H9 (cell line): ENCODE measurements around the gene C1orf74. TPM values are rescaled to one million over a fixed set of nuclear protein-coding genes. Genes with fewer than 3 reads are reported as not detected.

ENCODE experiments used
- DNase-seq: peaks from one replicate; pipeline ENCODE4 v3.0.0-alpha.2; 2017
- H2AFZ ChIP-seq: one replicate; pipeline ENCODE4 v1.6.1; 2013; ENCODE audit warnings: mild to moderate bottlenecking, low read length, control low read depth, moderate library complexity
- H2AK5ac ChIP-seq: 2 replicates; pipeline ENCODE4 v1.6.1; 2013; ENCODE audit warnings: low read length, control low read depth, mixed read lengths; ENCODE audit not compliant: insufficient read length
- H2BK120ac ChIP-seq: one replicate; pipeline ENCODE4 v1.6.1; 2013; ENCODE audit warnings: low read depth, mild to moderate bottlenecking, low read length, control low read depth, inconsistent platforms; ENCODE audit not compliant: poor library complexity, severe bottlenecking
- H2BK12ac ChIP-seq: 2 replicates; pipeline ENCODE4 v1.6.1; 2013; ENCODE audit warnings: low read length, control low read depth, mixed read lengths, low read depth; ENCODE audit not compliant: insufficient read length
- H2BK15ac ChIP-seq: 2 replicates; pipeline ENCODE4 v1.6.1; 2013; ENCODE audit warnings: low read depth, low read length, control low read depth
- H2BK20ac ChIP-seq: one replicate; pipeline ENCODE4 v1.6.1; 2013; ENCODE audit warnings: low read depth, mild to moderate bottlenecking, low read length, control low read depth, inconsistent platforms; ENCODE audit not compliant: poor library complexity, severe bottlenecking
- H2BK5ac ChIP-seq: 2 replicates; pipeline ENCODE4 v1.6.1; 2013; ENCODE audit warnings: low read length, control low read depth, mixed read lengths; ENCODE audit not compliant: insufficient read length
- H3K14ac ChIP-seq: 2 replicates; pipeline ENCODE4 v1.6.1; 2013; ENCODE audit warnings: low read length, control low read depth; ENCODE audit not compliant: insufficient read depth
- H3K18ac ChIP-seq: 2 replicates; pipeline ENCODE4 v1.6.1; 2013; ENCODE audit warnings: low read depth, mild to moderate bottlenecking, mixed read lengths, low read length, control low read depth; ENCODE audit not compliant: insufficient read length
- H3K23ac ChIP-seq: 2 replicates; pipeline ENCODE4 v1.6.1; 2013; ENCODE audit warnings: low read length, control low read depth, mixed read lengths, low read depth; ENCODE audit not compliant: insufficient read length
- H3K23me2 ChIP-seq: 2 replicates; pipeline ENCODE4 v1.6.1; 2013; ENCODE audit warnings: low read depth, mild to moderate bottlenecking, mixed read lengths, low read length, control low read depth; ENCODE audit not compliant: insufficient read length, poor library complexity, severe bottlenecking
- H3K27ac ChIP-seq: 2 replicates; pipeline ENCODE4 v1.5.1; 2013; ENCODE audit warnings: low read length, control low read depth, mixed read lengths, low read depth; ENCODE audit not compliant: insufficient read length
- H3K27me3 ChIP-seq: 2 replicates; pipeline ENCODE4 v1.6.1; 2013; ENCODE audit warnings: low read length, control low read depth, inconsistent platforms; ENCODE audit not compliant: insufficient read depth
- H3K4ac ChIP-seq: 2 replicates; pipeline ENCODE4 v1.6.1; 2013; ENCODE audit warnings: low read depth, mild to moderate bottlenecking, control low read depth, inconsistent platforms, low read length, moderate library complexity
- H3K4me1 ChIP-seq: 2 replicates; pipeline ENCODE4 v1.6.1; 2013; ENCODE audit warnings: low read length, control low read depth, inconsistent platforms; ENCODE audit not compliant: insufficient read depth
- H3K4me2 ChIP-seq: 2 replicates; pipeline ENCODE4 v1.6.1; 2013; ENCODE audit warnings: low read length, control low read depth, mixed read lengths; ENCODE audit not compliant: insufficient read length, insufficient read depth
- H3K56ac ChIP-seq: 2 replicates; pipeline ENCODE4 v1.6.1; 2013; ENCODE audit warnings: low read depth, mild to moderate bottlenecking, mixed read lengths, low read length, control low read depth; ENCODE audit not compliant: insufficient read length
- H3K79me1 ChIP-seq: 2 replicates; pipeline ENCODE4 v1.6.1; 2013; ENCODE audit warnings: low read depth, mild to moderate bottlenecking, moderate library complexity, low read length, control low read depth, inconsistent platforms; ENCODE audit not compliant: insufficient read depth, poor library complexity, severe bottlenecking
- H3K79me2 ChIP-seq: 2 replicates; pipeline ENCODE4 v1.6.1; 2013; ENCODE audit warnings: low read length, control low read depth, inconsistent platforms; ENCODE audit not compliant: insufficient read depth
- H3K9ac ChIP-seq: 2 replicates; pipeline ENCODE4 v1.6.1; 2013; ENCODE audit warnings: low read length, control low read depth, mixed read lengths; ENCODE audit not compliant: insufficient read length; ENCODE audit errors: extremely low read depth
- H3K9me3 ChIP-seq: one replicate; pipeline ENCODE4 v1.6.1; 2013; ENCODE audit warnings: low read depth, low read length, inconsistent platforms; ENCODE audit not compliant: control insufficient read depth
- H3T11ph ChIP-seq: one replicate; pipeline ENCODE4 v1.6.1; 2013; ENCODE audit warnings: mild to moderate bottlenecking, low read length, control low read depth, inconsistent platforms
- H4K20me1 ChIP-seq: one replicate; pipeline ENCODE4 v1.6.1; 2013; ENCODE audit not compliant: control insufficient read depth, insufficient read length, insufficient read depth
- H4K5ac ChIP-seq: 2 replicates; pipeline ENCODE4 v1.6.1; 2013; ENCODE audit warnings: low read depth, mild to moderate bottlenecking, mixed read lengths, low read length, control low read depth; ENCODE audit not compliant: insufficient read length
- H4K8ac ChIP-seq: replicated peaks from 2 replicates; pipeline ENCODE4 v1.6.1; 2013; ENCODE audit warnings: low read length, control low read depth, mixed read lengths, low read depth; ENCODE audit not compliant: insufficient read length
- H4K91ac ChIP-seq: 2 replicates; pipeline ENCODE4 v1.6.1; 2013; ENCODE audit warnings: low read depth, mild to moderate bottlenecking, moderate library complexity, mixed read lengths, low read length, control low read depth; ENCODE audit not compliant: insufficient read length
- H3K27ac Mint-ChIP-seq, 3 experiments: 2 replicates in 2 of 3; 3 replicates in 1 of 3; pipeline ENCODE4 v1.8.0; 2020 to 2021; ENCODE audit warnings: mixed read lengths in 3 of 3, mild to moderate bottlenecking in 1 of 3, moderate library complexity in 1 of 3
- H3K27me3 Mint-ChIP-seq: 2 replicates; pipeline ENCODE4 v1.8.0; 2021; ENCODE audit warnings: low read depth, mild to moderate bottlenecking, moderate library complexity, mixed read lengths
- H3K36me3 Mint-ChIP-seq, 3 experiments: 2 replicates in 2 of 3; 3 replicates in 1 of 3; pipeline ENCODE4 v1.8.0; 2020 to 2021; ENCODE audit warnings: low read depth in 3 of 3, mixed read lengths in 3 of 3; ENCODE audit not compliant: insufficient read depth in 1 of 3
- H3K4me1 Mint-ChIP-seq, 2 experiments: 2 replicates each; pipeline ENCODE4 v1.8.0; 2020; ENCODE audit warnings: mixed read lengths in 2 of 2
- H3K4me3 Mint-ChIP-seq, 2 experiments: 2 replicates in 1 of 2; 3 replicates in 1 of 2; pipeline ENCODE4 v1.8.0; 2020 to 2021; ENCODE audit warnings: mild to moderate bottlenecking in 2 of 2, mixed read lengths in 2 of 2, moderate library complexity in 1 of 2
- H3K9me3 Mint-ChIP-seq, 2 experiments: 2 replicates in 1 of 2; 3 replicates in 1 of 2; pipeline ENCODE4 v1.8.0; 2020; ENCODE audit warnings: mild to moderate bottlenecking in 2 of 2, mixed read lengths in 2 of 2, moderate library complexity in 1 of 2
- CTCF ChIP-seq: fragments of 200-600 bp; sonication (generic); conservative IDR thresholded peaks from 3 replicates; pipeline ENCODE4 v1.8.0; 2021; ENCODE audit warnings: antibody characterized with exemption, mild to moderate bottlenecking
- WGBS: extraction: QIAGEN DNeasy Blood & Tissue Kit; methylation state at CpG from one replicate; pipeline ENCODE4 v1.1.7; 2013; ENCODE audit warnings: missing lambda C conversion rate, low lambda C conversion rate, mixed read lengths; ENCODE audit not compliant: insufficient read length; ENCODE audit errors: extremely low coverage; 5-methylcytosine and 5-hydroxymethylcytosine counted together
- total RNA-seq: library from RNA; stranded (reverse); gene quantifications from 2 replicates; pipeline ENCODE4 v1.2.1, GENCODE V29; 2021

Gene C1orf74
- total RNA-seq, 1 experiment from 2014 or later: 2.4 TPM

- H3K4ac ChIP-seq: no peak overlapping the region
- H2BK12ac ChIP-seq: no peak overlapping the region
- H2AK5ac ChIP-seq: no peak overlapping the region
- H3K18ac ChIP-seq: no peak overlapping the region
- no peaks in the 10 kb centered on the region for H3K9me3 ChIP-seq
- no peaks in the 10 kb centered on the region for H3K23me2 ChIP-seq
- no peak overlapping the region for H4K5ac ChIP-seq
- no peaks in the 10 kb centered on the region for H3K4me1 ChIP-seq
- H3K4me2 ChIP-seq: no peak overlapping the region
- no peak overlapping the region for H3K56ac ChIP-seq
- H3K27ac ChIP-seq: no peak overlapping the region
- H3K14ac ChIP-seq: no peak overlapping the region
- H3K9ac ChIP-seq: no peak overlapping the region
- H2AFZ ChIP-seq: no peak overlapping the region
- H3K79me2 ChIP-seq: no peaks in the 10 kb centered on the region
- no peaks in the 10 kb centered on the region for H3K79me1 ChIP-seq
- H3K4me3 Mint-ChIP-seq: no peak overlapping the region
- H4K20me1 ChIP-seq: no peaks in the 10 kb centered on the region
- no peak overlapping the region for H2BK120ac ChIP-seq
- DNase-seq: no peak
- H2BK20ac ChIP-seq: no peak overlapping the region
- H3K23ac ChIP-seq: no peak overlapping the region
- no CpG with 5 or more reads among the region's 4 CpGs for WGBS
- no peak overlapping the region for H4K8ac ChIP-seq
- H3K27me3 Mint-ChIP-seq: peaks cover 61% of the 10 kb centered on the region
- H2BK5ac ChIP-seq: no peak overlapping the region
- H3K36me3 Mint-ChIP-seq: no peaks in the 10 kb centered on the region
- H3K9me3 Mint-ChIP-seq: no peaks in the 10 kb centered on the region
- TF ChIP-seq CTCF: no peak
- H2BK15ac ChIP-seq: no peak overlapping the region
- H3K4me1 Mint-ChIP-seq: peaks cover 14% of the 10 kb centered on the region in 2 experiments
- H3T11ph ChIP-seq: no peak overlapping the region
- H4K91ac ChIP-seq: no peak overlapping the region
- H3K27ac Mint-ChIP-seq: no peak overlapping the region
- H3K27me3 ChIP-seq: peaks cover 2% of the 10 kb centered on the region; the same call in 1 of the 2 replicates
Measured at GRCh38 chr1:209746451-209747165, 37.8 kb downstream of the C1orf74 start.
